ENCODE data around the gene HYLS1.

DNA sequence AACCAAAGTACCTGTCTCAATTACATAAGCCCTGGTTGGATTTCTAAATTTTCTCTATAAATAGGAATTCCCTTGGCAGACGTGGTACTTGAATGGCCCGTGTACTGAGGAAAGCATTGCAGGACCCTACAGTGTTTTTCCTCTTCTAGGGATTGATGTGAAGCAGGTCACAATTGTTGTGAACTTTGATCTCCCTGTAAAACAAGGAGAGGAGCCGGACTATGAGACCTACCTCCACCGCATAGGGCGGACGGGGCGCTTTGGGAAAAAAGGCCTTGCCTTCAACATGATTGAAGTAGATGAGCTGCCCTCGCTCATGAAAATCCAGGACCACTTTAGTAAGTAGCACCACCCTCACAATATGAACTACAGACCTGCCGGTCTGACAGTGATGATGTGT lies 33.6 kb downstream of the HYLS1 start:
- TF ChIP-seq, protein P1, sequence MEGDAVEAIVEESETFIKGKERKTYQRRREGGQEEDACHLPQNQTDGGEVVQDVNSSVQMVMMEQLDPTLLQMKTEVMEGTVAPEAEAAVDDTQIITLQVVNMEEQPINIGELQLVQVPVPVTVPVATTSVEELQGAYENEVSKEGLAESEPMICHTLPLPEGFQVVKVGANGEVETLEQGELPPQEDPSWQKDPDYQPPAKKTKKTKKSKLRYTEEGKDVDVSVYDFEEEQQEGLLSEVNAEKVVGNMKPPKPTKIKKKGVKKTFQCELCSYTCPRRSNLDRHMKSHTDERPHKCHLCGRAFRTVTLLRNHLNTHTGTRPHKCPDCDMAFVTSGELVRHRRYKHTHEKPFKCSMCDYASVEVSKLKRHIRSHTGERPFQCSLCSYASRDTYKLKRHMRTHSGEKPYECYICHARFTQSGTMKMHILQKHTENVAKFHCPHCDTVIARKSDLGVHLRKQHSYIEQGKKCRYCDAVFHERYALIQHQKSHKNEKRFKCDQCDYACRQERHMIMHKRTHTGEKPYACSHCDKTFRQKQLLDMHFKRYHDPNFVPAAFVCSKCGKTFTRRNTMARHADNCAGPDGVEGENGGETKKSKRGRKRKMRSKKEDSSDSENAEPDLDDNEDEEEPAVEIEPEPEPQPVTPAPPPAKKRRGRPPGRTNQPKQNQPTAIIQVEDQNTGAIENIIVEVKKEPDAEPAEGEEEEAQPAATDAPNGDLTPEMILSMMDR (IDR thresholded peaks at IDR 0.05) = no peak
- TF ChIP-seq POLR2A (IDR thresholded peaks at IDR 0.05) = no peak

Data from Peyer's patch (tissue), 4 donors.